ENCODE results near the gene DLX2. TPM values are rescaled to one million over a fixed set of nuclear protein-coding genes. Genes with fewer than 3 reads are reported as not detected.

DLX2 gene
- total and polyA plus RNA-seq, 2 experiments from 2014 or later = 0.37 to 1.2 TPM

DNA sequence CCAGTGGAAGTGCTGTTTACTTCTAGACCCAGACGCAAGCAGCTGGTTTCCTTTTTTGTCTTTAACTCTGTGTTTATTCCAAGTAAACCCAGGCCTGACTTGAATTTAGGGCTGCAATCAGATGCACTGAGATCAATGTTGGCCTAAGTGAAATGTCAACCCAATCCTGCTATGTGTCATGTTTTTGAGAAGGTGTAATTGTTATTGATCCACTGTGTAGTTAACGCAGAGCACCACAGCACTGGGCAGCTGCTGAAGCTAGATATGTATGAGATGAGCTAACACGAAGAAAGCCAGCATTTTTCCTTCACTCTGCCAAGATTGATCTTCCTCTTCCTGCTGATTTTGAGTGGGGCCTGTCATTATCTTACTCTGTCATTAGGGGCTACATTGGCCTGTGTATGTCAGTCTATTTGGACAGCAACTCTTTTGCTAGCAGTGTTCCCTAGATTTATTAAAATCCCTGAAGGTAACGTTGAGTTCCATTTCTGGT is 36.3 kb downstream of the DLX2 start:
- Histone ChIP-seq H3K9me3 (ENCODE audit: low read depth) (no peaks in the 10 kb centered on the region), H3K27ac (no peak overlapping the region), H3K4me1 (ENCODE audit: insufficient read depth) (no peaks in the 10 kb centered on the region), H3K27me3 (peaks cover 2% of the 10 kb centered on the region), H3K79me2 (no peaks in the 10 kb centered on the region), H2AFZ (no peak overlapping the region), H4K20me1 (ENCODE audit: insufficient read depth, poor library complexity, severe bottlenecking) (no peaks in the 10 kb centered on the region), H3K4me2 (no peak overlapping the region), H3K4me3 (no peak overlapping the region), H3K9me2 (replicated peaks; ENCODE audit: insufficient read depth) (no peaks in the 10 kb centered on the region), H3K36me3 (replicated peaks; ENCODE audit: insufficient read depth, low read depth) (no peaks in the 10 kb centered on the region)
- TF ChIP-seq EZH2 (IDR thresholded peaks at IDR 0.05; ENCODE audit: borderline replicate concordance) = no peak
- TF ChIP-seq, protein P1, sequence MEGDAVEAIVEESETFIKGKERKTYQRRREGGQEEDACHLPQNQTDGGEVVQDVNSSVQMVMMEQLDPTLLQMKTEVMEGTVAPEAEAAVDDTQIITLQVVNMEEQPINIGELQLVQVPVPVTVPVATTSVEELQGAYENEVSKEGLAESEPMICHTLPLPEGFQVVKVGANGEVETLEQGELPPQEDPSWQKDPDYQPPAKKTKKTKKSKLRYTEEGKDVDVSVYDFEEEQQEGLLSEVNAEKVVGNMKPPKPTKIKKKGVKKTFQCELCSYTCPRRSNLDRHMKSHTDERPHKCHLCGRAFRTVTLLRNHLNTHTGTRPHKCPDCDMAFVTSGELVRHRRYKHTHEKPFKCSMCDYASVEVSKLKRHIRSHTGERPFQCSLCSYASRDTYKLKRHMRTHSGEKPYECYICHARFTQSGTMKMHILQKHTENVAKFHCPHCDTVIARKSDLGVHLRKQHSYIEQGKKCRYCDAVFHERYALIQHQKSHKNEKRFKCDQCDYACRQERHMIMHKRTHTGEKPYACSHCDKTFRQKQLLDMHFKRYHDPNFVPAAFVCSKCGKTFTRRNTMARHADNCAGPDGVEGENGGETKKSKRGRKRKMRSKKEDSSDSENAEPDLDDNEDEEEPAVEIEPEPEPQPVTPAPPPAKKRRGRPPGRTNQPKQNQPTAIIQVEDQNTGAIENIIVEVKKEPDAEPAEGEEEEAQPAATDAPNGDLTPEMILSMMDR (IDR thresholded peaks at IDR 0.05; ENCODE audit: poor library complexity) = no peak
- TF ChIP-seq EZH2phosphoT487 (IDR thresholded peaks at IDR 0.05; ENCODE audit: low read depth, severe bottlenecking, unreplicated experiment) = no peak
- no peak for DNase-seq (ENCODE audit: low spot score)
- WGBS (ENCODE audit: low lambda C conversion rate, missing lambda C conversion rate) = 74% methylated on average over 4 of the region's 4 CpGs

DNA sequence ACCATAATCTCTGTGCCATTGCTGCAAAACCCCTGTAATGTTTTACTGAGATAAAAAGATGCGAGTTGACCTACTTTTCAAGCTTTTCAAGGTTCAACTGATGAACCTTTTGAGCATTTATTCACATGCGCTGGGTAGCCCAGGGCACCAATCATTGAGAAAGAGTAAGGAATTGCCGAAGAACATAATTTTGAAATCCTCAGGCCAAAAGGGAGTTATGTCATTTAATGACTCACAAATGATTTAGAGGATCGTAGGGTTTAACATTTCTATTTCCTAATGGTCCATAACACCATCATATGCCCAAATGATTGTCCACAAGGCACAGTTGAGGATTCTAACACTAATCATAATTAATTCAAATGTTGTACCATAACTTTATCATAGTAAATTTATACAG is 37.6 kb downstream of the DLX2 start:
- Histone ChIP-seq H3K27ac (no peak overlapping the region), H3K4me3 (no peak overlapping the region), H3K9me3 (ENCODE audit: low read depth) (no peaks in the 10 kb centered on the region), H2AFZ (no peak overlapping the region), H3K4me1 (ENCODE audit: insufficient read depth) (no peaks in the 10 kb centered on the region), H3K27me3 (no peaks in the 10 kb centered on the region), H3K4me2 (no peak overlapping the region), H4K20me1 (ENCODE audit: insufficient read depth, poor library complexity, severe bottlenecking) (no peaks in the 10 kb centered on the region), H3K36me3 (replicated peaks; ENCODE audit: insufficient read depth, low read depth) (no peaks in the 10 kb centered on the region), H3K79me2 (no peaks in the 10 kb centered on the region), H3K9me2 (replicated peaks; ENCODE audit: insufficient read depth) (no peaks in the 10 kb centered on the region)
- DNase-seq (ENCODE audit: low spot score) = no peak
- 93% methylated on average over 4 of the region's 4 CpGs for WGBS (ENCODE audit: low lambda C conversion rate, missing lambda C conversion rate)
- TF ChIP-seq, protein P1 (IDR thresholded peaks at IDR 0.05; ENCODE audit: poor library complexity) = no peak
- TF ChIP-seq EZH2 (IDR thresholded peaks at IDR 0.05; ENCODE audit: borderline replicate concordance) (no peak), EZH2phosphoT487 (IDR thresholded peaks at IDR 0.05; ENCODE audit: low read depth, severe bottlenecking, unreplicated experiment) (no peak)

DNA sequence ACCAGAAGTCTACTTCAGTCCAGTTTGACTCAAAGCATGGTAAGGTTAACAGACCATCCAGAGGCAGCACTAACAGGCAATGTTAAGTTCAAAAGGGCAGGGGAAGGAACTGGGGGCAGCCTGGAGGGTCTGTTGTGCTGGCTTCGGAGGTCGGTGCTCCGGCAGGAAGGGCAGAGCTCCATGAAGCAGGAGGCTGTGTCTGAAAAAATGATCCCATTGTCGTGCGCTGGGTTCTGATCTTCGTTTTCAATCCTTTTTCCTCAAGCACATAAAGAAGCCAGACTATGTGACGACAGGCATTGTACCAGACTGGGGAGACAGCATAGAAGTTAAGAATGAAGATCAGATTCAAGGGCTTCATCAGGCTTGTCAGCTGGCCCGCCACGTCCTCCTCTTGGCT is 39.3 kb downstream of the DLX2 start:
- H2AFZ ChIP-seq = no peak overlapping the region
- H3K4me1 ChIP-seq (ENCODE audit: insufficient read depth) = no peaks in the 10 kb centered on the region
- 85% methylated on average over 9 of the region's 9 CpGs for WGBS (ENCODE audit: low lambda C conversion rate, missing lambda C conversion rate)
- TF ChIP-seq EZH2 (IDR thresholded peaks at IDR 0.05; ENCODE audit: borderline replicate concordance) (no peak), EZH2phosphoT487 (IDR thresholded peaks at IDR 0.05; ENCODE audit: low read depth, severe bottlenecking, unreplicated experiment) (no peak)
- TF ChIP-seq, protein P1 (IDR thresholded peaks at IDR 0.05; ENCODE audit: poor library complexity) = no peak
- no peaks in the 10 kb centered on the region for H3K9me2 ChIP-seq (replicated peaks; ENCODE audit: insufficient read depth)
- H3K79me2 ChIP-seq = no peaks in the 10 kb centered on the region
- no peaks in the 10 kb centered on the region for H3K27me3 ChIP-seq
- no peak overlapping the region for H3K4me2 ChIP-seq
- DNase-seq (ENCODE audit: low spot score) = no peak
- H3K9me3 ChIP-seq (ENCODE audit: low read depth) = no peaks in the 10 kb centered on the region
- H3K27ac ChIP-seq = no peak overlapping the region
- no peaks in the 10 kb centered on the region for H3K36me3 ChIP-seq (replicated peaks; ENCODE audit: insufficient read depth, low read depth)
- no peak overlapping the region for H3K4me3 ChIP-seq
- no peaks in the 10 kb centered on the region for H4K20me1 ChIP-seq (ENCODE audit: insufficient read depth, poor library complexity, severe bottlenecking)
